GM12891 (cell line): Measurements from ENCODE around the gene GMDS.

Experiments used
- POLR2A ChIP-seq: IDR thresholded peaks from 2 replicates; pipeline ENCODE4 v1.6.1; 2011; ENCODE audit warnings: low read depth, low read length, control low read depth
- POLR2AphosphoS5 ChIP-seq: IDR thresholded peaks from 2 replicates; pipeline ENCODE4 v1.6.1; 2011; ENCODE audit warnings: low read depth, low read length, control low read depth
- POU2F2 ChIP-seq: IDR thresholded peaks from 2 replicates; pipeline ENCODE4 v1.6.1; 2011; ENCODE audit warnings: low read depth, mild to moderate bottlenecking, control low read depth, low read length, moderate library complexity
- SPI1 ChIP-seq: IDR thresholded peaks from 2 replicates; pipeline ENCODE4 v1.6.1; 2011; ENCODE audit warnings: low read depth, low read length, control low read depth
- TAF1 ChIP-seq: IDR thresholded peaks from 2 replicates; pipeline ENCODE4 v1.6.1; 2011; ENCODE audit warnings: low read depth, low read length, control low read depth

DNA sequence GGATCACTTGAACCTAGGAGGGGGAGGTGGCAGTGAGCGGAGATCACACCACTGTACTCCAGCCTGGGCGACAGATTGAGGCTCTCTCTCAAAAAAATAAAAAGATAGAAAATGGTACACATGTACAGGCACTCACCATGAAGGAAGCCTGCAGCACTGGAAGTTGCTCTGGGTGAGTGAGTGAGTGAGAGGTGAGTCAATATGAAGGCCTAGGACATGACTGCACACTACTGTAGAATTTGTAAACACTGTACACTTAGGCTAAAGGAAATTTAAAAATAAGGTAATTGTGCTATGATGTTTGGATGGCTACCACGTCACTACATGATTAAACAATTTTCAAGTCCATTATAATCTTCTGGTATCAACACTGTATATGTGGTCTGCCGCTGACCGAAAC is 419.5 kb downstream of the GMDS start:
- TF ChIP-seq POLR2A (no peak), POLR2AphosphoS5 (no peak), TAF1 (no peak), SPI1 (no peak), POU2F2 (no peak)
